NCI-H1092 (cell line): Measurements from ENCODE around the gene TANC1.
A peak's percentile ranks its signal among the peaks of the same experiment; 100 is the strongest.

Experiments used
- DNase-seq: peaks from one replicate; lab custom pipeline; 2025; lab: John Stamatoyannopoulos, UW

The TANC1 gene

GRCh38 chr2:159063677-159064076, 95.2 kb downstream of the TANC1 start:
- no peak for DNase-seq

- DNase-seq = no peak
These were observed 96.2 kb downstream of the TANC1 start for GRCh38 chr2:159064446-159065301.

GRCh38 chr2:159065313-159065712, 96.9 kb downstream of the TANC1 start:
- no peak for DNase-seq

- no peak for DNase-seq
These were observed 97.5 kb downstream of the TANC1 start for GRCh38 chr2:159065891-159066290.

GRCh38 chr2:159066541-159067156, 98.2 kb downstream of the TANC1 start:
- DNase-seq = no peak

GRCh38 chr2:159067971-159068370, 99.5 kb downstream of the TANC1 start:
- no peak for DNase-seq

DNA sequence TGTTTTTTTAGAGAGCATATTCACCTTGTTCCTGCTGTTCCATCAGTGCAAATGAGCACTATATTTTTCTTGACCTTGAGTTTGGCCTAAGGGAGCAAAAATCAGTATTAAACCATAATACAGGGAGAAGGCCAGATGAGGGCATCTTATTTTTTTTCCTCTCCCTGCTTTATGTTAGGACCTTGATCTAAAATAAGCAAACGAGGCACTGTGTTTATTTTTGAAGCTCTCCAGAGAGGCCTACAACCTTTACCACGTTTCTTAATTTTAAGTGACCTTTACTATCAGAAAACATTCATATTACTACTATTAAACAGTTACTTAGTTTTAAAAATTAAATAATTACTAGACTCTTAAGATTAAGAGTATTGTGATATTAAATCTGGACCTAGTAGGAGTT, 100.8 kb downstream of the TANC1 start:
- no peak for DNase-seq

DNA sequence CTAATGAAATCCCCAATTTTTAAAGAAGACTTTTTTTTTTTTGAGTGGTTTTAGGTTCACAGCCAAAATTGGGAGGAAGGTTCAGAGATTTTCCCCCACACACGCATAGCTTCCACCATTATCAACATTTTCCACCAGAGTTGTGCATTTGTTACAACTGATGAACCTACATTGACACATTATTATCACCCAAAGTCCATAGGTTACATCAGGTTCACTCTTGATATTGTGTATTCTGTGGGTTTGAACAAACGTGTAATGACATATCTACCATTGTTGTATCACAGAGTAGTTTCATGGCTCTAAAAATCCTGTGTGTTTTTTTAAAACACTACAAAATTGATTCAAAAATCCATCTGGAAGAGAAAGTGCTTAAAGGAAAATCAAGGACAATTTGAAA, 101.8 kb downstream of the TANC1 start:
- no peak for DNase-seq

DNA sequence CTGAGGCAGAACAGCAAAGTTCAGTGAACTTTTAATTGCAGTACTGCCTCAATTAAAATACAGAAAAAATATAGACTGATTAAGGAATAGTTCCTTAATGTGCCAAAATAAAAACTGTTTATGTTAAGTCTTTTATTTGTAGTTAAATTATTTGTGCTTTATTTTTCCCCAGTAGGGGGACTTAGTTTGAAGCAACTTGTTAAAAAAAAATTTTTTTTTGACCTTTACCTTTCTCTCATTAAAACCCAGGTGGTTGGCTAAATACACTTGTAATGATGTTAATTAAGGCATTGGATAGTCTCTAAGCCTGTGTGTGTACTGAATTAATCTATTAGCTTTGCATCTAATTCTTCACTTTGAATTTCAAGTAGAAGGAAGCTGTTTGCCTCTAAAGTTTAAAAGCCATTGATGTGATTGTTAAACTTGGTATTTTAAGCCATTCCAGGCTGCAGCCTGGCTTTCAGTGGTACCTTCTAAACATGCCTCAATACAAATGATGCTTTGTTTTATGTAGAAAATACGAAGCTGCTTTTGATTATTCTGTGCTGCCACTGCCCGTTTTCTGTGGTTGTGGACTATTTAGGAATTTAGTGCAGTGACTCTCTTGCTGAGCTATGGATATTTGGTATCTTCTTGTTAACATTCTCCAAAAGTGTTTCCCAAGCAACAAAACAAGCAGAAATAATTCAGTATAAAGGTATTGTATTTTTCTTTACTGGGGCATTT, 102.9 kb downstream of the TANC1 start:
- no peak for DNase-seq

DNA sequence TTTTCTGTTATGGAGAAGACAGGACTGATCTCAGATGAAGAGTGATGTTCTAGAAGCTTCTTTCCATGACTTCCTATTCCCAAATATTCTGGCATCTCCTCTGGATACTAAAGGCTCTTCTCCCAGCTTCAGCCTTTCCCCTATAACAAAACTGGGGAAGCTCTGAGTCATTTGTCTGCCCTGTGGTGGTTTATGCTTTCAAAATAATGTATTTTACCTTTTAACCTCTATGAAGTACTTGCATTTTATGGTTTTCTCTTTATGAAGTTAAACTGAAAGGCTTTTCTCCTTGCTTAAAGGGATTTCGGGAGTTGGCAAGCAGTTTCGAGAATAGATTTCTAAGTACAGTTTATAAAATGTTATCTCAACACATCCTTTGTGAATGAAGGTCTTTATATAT, 104.4 kb downstream of the TANC1 start:
- no peak for DNase-seq

- no peak for DNase-seq
These were observed 104.8 kb downstream of the TANC1 start for GRCh38 chr2:159073256-159073655.

DNA sequence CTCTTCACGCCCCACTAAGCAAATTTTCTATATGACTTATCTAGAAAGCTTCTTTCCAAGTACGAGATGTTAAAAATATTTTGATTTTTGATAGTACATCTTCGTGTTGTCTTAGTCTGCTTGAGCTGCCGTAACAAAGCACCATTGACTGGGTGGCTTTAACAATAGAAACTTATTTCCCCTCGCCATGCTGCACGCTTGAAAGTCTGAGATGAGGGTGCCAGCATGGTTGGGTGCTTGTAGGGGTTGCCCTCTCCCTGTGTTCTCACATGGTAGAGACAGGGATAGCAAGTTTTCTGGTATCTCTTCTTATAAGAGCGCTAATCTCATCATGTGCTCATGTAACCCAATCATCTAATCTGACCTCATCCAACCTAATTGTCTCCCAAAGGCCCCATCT, 106.2 kb downstream of the TANC1 start:
- no peak for DNase-seq

GRCh38 chr2:159075727-159076126, 107.3 kb downstream of the TANC1 start:
- no peak for DNase-seq

DNA sequence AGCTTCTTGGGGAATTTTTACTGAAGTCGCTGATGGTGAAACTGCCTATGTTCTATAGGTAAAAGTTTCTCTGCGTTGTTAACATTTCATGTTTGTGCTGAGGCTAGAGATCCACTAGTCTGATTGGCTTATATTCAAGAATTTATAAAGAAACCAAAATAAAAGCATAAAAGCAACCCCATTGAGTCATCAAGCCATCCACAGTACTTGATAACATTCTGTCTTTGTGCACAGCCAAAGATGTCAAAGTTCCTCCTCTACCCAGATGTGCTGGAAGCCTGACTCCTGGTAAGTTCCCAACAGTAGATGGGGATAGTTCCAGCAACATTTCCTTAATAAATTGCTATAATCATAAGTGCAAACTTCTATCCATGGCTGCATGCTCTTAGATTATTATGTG, 107.8 kb downstream of the TANC1 start:
- no peak for DNase-seq

- no peak for DNase-seq
These were observed 109.4 kb downstream of the TANC1 start for GRCh38 chr2:159077869-159078268.

GRCh38 chr2:159078443-159078842, 110.0 kb downstream of the TANC1 start:
- DNase-seq = no peak

DNA sequence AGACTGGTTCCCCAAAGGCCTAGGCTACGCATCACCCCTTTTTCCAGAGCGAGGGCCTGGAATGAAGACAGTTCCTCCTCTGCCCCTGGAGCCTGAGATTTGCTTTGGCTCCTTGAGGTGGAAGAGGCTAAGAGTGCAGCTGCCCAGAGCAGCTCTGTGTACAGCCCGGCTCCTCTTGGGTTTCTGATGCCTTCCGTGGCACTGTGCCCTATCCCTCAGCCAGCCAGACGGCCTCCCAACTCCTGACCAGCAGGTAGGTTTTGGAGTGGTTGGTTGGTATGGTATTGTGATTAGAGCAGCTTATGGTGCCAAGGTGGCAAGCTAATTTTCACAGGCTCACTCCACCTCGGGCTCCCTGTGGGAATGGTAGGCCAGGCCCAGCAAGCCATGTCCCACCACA, 112.2 kb downstream of the TANC1 start:
- no peak for DNase-seq

- DNase-seq = no peak
These were observed 113.7 kb downstream of the TANC1 start for GRCh38 chr2:159082119-159082518.

DNA sequence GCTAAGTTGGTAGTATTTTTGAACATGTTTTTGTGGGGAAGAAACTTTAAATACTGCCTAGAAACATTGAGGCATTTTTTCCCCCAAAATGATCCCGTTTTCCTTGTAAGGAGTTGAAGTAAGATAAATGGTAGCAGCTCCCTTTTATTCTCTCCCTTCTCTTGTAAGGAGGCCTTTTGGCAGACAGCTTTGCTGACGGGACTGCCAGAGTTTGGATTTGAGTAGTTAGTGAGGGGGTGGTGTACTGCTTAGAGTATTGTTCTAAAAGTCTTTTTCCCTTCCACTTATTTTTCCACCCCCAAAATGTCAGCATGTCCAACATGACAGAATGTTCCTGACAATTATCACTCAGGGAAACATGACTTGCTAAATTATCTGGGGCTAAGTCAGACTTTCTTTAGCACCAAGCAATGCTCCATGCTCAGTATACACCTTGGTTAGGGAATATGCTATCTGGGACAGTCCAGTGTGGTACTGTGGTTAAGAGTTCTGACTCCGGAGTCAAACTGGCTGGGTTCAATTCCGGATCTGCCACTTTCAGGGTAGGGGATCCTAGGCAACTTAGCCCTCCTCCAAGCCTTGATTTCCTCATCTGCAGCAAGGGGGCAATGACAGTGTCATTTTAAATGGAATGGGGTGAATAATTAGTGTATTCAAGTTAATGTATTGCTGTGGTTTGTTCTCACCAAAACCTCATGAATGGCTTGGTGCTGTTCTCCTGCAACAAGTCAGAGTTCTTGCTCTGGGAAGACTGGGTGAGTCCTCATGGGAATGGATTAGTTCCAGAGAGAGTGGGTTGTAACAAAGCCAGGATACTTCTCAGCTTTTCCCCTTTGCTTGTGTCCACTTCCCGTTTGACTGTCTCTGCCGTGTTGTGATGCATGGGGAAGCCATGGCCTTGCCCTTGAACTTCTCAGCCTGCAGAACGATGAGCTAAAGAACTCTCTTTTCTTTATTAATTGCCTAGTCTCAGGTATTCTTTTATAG, 116.2 kb downstream of the TANC1 start:
- DNase-seq = no peak

DNA sequence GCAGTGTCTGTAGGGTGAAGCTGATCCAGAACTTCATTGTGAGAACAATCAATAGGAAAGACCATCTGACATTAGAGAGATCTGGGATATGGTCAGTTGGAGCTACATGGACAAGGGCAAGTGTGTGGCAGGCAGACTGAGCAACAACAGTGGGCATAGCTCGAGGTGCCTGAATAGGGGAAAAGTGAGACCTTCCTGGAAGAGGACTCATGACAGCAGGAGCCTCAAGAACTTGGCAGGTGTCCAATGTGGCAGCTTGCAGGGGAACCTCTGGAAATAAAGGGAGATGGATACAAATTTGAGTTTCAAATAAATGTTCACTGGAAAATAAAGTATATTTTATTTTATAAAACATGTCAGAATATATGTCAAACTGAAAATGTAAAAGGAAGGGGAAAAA, 117.9 kb downstream of the TANC1 start:
- peak; percentile 15 for DNase-seq

- DNase-seq = no peak
These were observed 118.4 kb downstream of the TANC1 start for GRCh38 chr2:159086826-159087225.

DNA sequence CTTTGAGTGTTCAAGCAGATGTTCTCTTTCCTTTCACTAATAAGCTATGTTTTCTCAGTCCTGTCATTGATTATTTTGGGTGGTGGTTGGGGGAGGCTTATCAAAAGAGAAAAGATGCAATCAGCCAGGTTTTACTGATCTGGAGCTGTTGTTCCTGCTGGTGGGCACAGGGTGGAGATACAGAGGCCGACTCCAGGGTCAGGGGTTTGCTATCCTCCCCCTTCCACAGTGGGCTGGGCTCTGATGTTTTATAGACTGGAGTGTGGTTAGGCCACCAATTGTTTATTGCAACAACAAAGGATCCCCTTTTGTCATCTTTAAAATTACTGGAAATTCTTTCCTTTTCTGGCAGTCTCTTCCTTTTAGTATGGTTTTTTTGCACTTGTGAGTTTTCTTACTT, 120.5 kb downstream of the TANC1 start:
- no peak for DNase-seq
